Measurements from ENCODE around the gene FBXO38. TPM values are rescaled to one million over a fixed set of nuclear protein-coding genes. Genes with fewer than 3 reads are reported as not detected.

Gene FBXO38
- total and polyA plus RNA-seq, 9 of the 15 experiments (the other 6 are each of a cell fraction or from before 2014, with no cell fraction given): 7.4 to 39.4 (median 29.3) TPM

DNA sequence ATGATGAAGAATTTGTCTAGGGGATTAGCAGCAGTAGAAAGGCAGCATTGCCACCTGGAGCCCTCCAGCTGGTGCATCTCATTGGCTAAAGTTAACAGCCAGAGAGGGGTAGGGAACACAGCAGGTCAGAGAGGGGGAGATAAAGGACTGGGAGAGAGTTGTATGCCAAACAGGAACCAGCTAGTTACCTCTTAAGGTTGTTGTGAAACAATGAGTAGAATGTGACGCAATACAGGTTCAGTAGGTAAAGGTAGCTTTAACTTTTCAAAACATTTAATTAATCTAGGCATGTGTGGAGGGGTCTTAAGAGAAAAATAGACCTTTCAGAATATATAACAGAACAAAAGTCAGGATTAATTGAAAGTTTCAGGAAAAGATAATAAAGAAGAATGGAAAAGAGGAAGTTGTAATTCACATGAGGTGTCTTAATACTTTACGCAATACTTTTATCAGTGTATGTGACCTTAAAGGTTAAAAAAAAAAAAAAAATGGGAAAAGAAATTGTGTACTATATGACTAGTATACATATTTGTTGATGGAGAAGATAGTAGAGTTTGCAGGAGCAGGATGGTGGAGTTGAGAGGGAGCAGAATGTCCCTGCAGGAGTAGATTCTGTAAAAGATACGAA, 14.3 kb downstream of the FBXO38 start (continued):
- TF ChIP-seq RBFOX2 (IDR thresholded peaks at IDR 0.05; ENCODE audit: low read depth, low read length) (no peak), HIVEP1 (CRISPR knock-in tag; IDR thresholded peaks at IDR 0.05) (no peak), CTBP1 (IDR thresholded peaks at IDR 0.05; ENCODE audit: borderline replicate concordance) (peak; percentile 49; the same call in 1 of the 2 replicates), CHD1 (IDR thresholded peaks at IDR 0.05; ENCODE audit: low read length) (no peak), SMARCE1 (IDR thresholded peaks at IDR 0.05) (peak; percentile 85; the same call in 1 of the 2 replicates), CEBPG (CRISPR knock-in tag; IDR thresholded peaks at IDR 0.05) (peak; percentile 83), CEBPG (tag; conservative IDR thresholded peaks at IDR 0.05 in 1 of 2, IDR thresholded peaks at IDR 0.05 in 1 of 2) (peak; percentile 94 to 97), HOXB6 (CRISPR knock-in tag; IDR thresholded peaks at IDR 0.05; ENCODE audit: borderline replicate concordance) (no peak), ZNF431 (CRISPR knock-in tag; IDR thresholded peaks at IDR 0.05) (no peak), ZNF583 (CRISPR knock-in tag; IDR thresholded peaks at IDR 0.05) (no peak), CEBPB (tag; IDR thresholded peaks at IDR 0.05) (peak; percentile 100), BMI1 (IDR thresholded peaks at IDR 0.05; ENCODE audit: low read length) (no peak), PRPF4 (IDR thresholded peaks at IDR 0.05; ENCODE audit: insufficient read depth, low read depth, low read length, poor library complexity, severe bottlenecking) (no peak), NFE2 (IDR thresholded peaks at IDR 0.05; ENCODE audit: low read depth) (no peak), PHB (CRISPR knock-in tag; IDR thresholded peaks at IDR 0.05) (no peak), MECOM (CRISPR knock-in tag; IDR thresholded peaks at IDR 0.05) (no peak), PTBP1 (IDR thresholded peaks at IDR 0.05; ENCODE audit: low read depth, low read length) (no peak), DPF2 (IDR thresholded peaks at IDR 0.05) (peak; percentile 58; the same call in 1 of the 2 replicates), TBL1XR1 (IDR thresholded peaks at IDR 0.05; ENCODE audit: low read length in 2 of 2) (no peak), NFIC (IDR thresholded peaks at IDR 0.05) (no peak), ZFPM2 (CRISPR knock-in tag; IDR thresholded peaks at IDR 0.05) (no peak), SIRT6 (IDR thresholded peaks at IDR 0.05; ENCODE audit: low read depth, low read length) (no peak)
- TF ChIP-seq, protein P1, sequence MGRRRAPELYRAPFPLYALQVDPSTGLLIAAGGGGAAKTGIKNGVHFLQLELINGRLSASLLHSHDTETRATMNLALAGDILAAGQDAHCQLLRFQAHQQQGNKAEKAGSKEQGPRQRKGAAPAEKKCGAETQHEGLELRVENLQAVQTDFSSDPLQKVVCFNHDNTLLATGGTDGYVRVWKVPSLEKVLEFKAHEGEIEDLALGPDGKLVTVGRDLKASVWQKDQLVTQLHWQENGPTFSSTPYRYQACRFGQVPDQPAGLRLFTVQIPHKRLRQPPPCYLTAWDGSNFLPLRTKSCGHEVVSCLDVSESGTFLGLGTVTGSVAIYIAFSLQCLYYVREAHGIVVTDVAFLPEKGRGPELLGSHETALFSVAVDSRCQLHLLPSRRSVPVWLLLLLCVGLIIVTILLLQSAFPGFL (CRISPR knock-in tag; IDR thresholded peaks at IDR 0.05): no peak
- TF ChIP-seq, protein P2, sequence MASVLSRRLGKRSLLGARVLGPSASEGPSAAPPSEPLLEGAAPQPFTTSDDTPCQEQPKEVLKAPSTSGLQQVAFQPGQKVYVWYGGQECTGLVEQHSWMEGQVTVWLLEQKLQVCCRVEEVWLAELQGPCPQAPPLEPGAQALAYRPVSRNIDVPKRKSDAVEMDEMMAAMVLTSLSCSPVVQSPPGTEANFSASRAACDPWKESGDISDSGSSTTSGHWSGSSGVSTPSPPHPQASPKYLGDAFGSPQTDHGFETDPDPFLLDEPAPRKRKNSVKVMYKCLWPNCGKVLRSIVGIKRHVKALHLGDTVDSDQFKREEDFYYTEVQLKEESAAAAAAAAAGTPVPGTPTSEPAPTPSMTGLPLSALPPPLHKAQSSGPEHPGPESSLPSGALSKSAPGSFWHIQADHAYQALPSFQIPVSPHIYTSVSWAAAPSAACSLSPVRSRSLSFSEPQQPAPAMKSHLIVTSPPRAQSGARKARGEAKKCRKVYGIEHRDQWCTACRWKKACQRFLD (CRISPR knock-in tag; IDR thresholded peaks at IDR 0.05): no peak
- TF ChIP-seq, protein P3, sequence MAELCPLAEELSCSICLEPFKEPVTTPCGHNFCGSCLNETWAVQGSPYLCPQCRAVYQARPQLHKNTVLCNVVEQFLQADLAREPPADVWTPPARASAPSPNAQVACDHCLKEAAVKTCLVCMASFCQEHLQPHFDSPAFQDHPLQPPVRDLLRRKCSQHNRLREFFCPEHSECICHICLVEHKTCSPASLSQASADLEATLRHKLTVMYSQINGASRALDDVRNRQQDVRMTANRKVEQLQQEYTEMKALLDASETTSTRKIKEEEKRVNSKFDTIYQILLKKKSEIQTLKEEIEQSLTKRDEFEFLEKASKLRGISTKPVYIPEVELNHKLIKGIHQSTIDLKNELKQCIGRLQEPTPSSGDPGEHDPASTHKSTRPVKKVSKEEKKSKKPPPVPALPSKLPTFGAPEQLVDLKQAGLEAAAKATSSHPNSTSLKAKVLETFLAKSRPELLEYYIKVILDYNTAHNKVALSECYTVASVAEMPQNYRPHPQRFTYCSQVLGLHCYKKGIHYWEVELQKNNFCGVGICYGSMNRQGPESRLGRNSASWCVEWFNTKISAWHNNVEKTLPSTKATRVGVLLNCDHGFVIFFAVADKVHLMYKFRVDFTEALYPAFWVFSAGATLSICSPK (IDR thresholded peaks at IDR 0.05; ENCODE audit: borderline replicate concordance): no peak
- TF ChIP-seq, protein P4, sequence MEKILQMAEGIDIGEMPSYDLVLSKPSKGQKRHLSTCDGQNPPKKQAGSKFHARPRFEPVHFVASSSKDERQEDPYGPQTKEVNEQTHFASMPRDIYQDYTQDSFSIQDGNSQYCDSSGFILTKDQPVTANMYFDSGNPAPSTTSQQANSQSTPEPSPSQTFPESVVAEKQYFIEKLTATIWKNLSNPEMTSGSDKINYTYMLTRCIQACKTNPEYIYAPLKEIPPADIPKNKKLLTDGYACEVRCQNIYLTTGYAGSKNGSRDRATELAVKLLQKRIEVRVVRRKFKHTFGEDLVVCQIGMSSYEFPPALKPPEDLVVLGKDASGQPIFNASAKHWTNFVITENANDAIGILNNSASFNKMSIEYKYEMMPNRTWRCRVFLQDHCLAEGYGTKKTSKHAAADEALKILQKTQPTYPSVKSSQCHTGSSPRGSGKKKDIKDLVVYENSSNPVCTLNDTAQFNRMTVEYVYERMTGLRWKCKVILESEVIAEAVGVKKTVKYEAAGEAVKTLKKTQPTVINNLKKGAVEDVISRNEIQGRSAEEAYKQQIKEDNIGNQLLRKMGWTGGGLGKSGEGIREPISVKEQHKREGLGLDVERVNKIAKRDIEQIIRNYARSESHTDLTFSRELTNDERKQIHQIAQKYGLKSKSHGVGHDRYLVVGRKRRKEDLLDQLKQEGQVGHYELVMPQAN (IDR thresholded peaks at IDR 0.05; ENCODE audit: borderline replicate concordance): no peak

All from K562 (cell line).